Stimulated activated CD8-positive, alpha-beta memory T cell treated with anti-CD3 and anti-CD28 coated beads, Interleukin-4, amount 100 ng/mL, for 1 hour (primary cell): ENCODE measurements around the gene CCL20.
"Not testable (repeated sequence)": the region's sequence is repeated elsewhere in the genome, so short reads cannot be mapped to it uniquely, and the experiment has no call there.

Experiments
- DNase-seq, 2 donors: peaks; one replicate each; pipeline ENCODE4 v3.0.0-alpha.2; 2020; ENCODE audit warnings: low read depth in 2 of 2, low spot score in 1 of 2

Gene CCL20

DNA sequence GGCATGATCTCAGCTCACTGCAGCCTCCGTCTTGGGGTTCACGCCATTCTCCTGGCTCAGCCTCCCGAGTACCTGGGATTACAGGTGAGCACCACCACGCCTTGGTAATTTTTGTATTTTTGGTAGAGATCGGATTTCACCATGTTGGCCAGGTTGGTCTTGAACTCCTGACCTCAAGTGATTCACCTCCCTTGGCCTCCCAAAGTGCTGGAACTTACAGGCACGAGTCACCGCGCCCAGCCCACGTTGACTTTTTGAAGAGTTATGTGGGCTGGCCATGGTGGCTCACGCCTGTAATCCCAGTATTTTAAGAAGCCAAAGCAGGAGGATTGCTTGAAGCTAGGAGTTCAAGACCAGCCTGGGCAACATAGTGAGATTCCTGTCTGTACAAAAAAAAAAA, 20.8 kb downstream of the CCL20 start:
- DNase-seq, result no peak

DNA sequence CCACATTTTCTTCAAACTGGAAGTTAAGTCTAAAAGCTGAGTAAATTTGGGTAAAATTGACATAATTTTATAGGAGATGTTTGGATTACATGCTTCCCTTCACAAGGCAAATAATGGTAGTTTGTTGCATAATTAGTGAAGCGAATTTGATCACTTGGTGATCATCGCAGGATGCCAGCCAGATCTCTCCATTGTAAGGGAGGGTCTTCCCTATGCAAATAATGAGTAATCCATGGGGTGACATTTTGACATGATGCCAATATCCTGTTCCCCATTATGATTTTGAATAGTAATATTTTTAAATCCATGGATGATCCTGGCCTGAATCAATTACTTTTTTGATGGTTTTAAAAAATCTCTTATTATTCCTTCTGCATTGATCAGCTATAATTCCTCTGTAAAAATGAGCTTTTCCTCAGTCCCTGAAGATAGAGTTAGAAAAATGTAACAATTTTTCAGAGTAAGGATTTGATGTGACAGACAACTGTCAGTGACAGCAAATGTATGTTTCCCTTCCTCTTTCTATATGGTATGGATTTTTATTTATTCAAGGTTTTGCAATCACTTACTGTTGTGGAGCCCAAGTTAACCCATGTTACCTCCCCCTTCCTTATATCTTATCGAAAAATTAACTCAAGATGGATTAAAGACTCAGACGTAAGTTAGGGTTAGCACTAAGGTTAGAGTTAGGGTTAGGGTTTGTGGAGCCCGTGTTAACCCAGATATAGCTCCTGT, 21.4 kb downstream of the CCL20 start:
- DNase-seq, result no peak

DNA sequence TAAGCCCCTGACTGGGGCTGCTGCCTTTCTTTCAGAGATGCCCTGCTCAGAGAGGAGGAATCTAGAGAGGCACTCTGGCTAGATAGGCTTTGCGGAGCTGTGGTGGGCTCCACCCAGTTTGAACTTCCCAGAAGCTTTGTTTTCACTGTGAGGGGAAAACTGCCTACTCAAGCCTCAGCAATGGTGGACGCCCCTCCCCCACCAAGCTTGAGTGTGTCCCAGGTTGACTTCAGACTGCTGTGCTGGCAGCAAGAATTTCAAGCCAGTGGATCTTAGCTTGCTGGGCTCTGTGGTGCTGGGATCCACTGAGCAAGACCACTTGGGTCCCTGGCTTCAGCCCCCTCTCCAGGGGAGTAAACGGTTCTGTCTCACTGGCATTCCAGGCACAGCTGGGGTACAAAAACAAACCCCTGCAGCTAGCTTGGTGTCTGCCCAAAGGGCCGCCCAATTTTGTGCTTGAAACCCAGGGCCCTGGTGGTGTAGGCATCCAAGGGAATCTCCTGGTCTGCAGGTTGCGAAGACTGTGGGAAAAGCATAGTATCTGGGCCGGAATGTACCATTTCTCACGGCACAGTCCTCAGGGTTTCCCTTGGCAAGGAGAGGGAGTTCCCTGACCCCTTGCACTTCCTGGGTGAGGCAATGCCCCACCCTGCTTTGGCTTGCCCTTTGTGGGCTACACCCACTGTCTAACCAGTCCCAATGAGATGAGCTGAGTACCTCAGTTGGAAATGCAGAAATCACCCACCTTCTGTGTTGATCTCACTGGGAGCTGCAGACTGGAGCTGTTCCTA, 25.9 kb downstream of the CCL20 start:
- not testable (repeated sequence) for DNase-seq

DNA sequence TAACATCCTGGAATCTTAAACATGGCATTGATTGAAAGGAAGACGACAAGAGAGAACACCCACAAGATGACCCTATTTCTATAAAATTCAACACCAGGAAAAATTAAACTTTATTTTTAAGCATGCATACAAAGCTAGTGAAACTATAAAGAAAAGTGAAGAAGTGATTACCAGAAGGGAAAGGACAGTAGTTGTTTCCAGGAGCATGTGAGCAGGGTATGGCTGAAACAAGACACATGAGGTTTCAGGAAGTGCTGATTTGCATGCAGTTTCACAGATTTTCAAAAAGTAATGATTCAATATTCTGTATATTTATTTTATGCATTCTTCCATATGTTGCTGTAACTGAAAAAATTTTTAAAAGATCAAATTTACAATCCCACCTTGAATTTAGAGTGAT, 33.2 kb downstream of the CCL20 start:
- DNase-seq, result no peak

DNA sequence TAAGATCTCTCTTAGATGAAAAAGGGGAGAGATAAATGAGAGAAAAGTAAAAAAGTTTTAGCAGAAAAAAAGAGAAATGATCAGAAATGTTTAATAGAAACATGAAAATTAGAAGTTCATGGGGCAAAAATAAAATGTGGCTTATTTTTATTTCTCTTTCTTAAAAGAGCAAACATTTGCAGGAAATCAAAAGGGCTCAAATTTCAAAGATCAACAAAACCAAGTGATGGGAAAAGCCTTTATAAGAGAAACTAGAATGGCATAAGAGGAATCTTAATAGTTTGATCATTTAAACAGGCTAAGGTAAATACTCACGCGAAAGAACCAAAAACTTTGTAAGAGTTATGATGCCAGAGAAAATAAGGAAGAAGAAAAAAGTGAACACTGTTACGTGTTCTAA, 34.5 kb downstream of the CCL20 start:
- no peak for DNase-seq

DNA sequence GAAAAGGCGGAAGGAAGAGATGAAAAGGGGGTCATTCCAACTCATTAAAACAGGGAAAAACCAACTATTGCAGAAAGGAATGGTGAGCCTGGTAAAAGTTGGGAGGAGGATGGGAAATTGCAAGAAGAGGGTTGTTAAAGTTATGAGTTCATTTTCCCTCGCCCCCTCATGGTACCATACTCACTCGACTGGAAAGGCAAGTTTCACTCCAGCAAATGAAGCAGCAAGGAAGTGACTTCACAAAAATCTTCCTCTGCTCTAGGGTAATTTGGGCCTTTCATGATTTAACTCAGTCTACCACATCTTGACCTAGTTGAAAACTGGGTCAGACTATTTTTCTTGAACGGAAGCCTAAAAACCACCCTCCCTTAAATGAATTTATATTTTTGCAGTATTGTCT, 34.9 kb downstream of the CCL20 start:
- no peak for DNase-seq

DNA sequence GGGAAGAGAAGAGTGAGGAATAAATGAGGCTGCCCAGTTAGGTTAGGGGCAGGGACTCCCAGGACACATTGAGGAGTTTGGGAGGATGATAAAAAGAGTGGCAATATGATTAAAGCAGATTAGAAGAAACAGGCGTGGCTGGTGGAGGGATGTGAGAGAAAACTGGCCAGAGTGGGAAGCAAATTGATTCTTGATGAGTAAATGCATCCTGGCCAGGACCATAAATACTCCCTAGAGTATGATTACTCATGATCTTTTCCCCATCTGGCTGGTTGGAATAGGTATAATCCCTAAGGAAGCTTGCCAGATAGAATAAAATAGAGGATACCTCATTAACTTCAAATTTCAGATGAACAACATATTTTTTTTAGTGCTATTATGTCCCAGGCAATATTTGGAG, 36.3 kb downstream of the CCL20 start:
- no peak for DNase-seq

DNA sequence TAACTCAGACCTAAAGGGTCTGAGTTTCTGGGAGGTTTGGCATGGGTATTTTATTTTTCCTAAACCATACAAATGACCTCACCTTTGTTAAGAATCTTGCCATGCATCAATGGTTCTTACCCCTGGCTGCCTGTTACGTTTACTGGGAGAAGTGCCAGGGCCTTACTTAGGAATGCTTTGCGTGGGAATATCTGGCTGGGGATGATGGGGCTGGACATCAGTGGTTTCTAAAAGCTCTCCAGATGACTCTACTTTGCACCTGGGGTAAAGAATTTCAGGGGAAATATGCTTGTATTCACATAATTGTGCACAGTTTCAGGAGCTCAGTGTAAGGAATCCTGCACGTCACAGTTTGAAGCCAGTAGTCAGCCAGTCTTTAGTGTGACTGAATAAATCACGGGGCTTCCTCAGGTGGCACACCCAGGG, 39.6 kb downstream of the CCL20 start:
- DNase-seq, result no peak

DNA sequence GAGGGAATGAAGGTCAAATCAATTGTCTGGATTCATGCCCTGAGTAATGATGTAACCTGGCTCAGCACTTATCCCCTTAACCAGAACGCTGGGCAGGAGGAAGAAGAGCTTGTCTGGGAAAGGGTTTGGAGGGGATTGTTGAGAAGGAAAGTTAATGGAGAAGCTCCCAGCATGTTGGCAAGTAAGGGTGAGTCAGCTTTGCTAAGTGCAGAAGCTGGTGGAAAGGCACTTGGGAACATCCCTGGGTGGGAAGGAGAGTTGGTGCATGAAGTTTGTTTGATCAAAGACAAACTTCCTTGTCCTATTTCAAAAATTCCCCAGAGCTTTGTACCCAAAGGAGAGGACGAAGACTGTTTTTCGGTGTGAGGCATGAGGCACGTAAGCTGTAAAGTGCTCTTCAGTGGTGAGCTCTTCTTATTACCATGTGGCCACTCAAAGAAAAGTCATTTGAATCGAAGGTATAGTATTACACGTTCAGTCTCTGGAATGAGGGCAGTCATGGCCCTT, 40.2 kb downstream of the CCL20 start:
- DNase-seq, result no peak

DNA sequence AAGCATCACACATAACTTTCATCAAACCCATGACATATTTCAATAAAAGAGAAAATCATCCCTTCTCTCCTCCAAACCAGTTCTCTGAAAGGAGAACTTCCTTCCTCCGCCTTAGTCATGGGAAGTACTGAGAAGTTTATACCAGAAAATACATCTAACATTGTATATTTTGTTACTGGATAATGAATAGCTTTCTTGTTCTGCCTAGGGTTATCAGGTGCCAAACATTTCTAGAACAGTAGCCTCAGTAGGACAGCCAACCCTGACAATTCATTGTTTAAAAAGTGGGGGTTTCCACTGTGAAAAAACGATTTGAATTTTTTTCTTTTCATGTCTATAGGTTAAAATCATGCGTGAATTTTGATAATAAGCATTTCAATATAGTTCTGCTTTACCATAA, 41.8 kb downstream of the CCL20 start:
- no peak for DNase-seq

DNA sequence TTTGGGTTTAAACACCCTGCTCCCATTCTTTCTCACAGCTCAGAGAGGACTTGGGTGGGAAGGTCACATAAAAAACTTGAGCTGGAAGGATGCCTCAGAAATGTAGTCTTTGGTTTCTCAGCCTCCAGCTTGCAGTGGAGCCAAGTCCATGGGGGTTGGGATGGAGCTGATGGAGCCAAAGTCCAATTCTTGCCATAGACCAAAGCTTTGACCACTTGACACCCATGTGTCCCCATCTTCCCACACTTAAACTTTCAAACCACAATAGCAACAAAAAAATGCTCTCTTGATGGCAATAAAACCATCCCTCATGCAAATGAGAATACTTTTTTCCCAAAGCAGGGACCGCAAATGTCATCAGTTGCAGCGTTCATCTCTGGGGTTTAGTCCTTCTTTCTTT, 43.1 kb downstream of the CCL20 start:
- DNase-seq, result no peak

DNA sequence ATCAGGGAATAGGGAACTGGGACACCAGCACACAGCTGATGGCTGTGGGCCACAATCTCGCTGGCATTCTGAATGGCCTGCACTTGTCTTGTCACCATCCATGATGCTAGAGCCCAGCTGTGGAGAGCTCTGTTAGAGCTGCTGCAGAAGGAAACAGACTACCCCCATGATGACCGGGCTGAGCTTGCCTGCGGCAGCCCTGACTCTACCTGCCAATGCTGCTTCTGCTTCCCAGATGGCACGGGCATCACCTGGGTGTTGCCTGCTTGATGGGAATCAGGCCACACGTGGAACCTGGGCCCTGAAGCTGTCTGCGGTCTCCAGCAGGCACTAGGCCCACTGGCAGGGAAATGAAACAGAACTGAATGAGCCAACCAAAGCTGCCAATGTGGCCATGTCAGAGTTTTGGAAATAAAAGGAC, 46.6 kb downstream of the CCL20 start:
- DNase-seq, result no peak

DNA sequence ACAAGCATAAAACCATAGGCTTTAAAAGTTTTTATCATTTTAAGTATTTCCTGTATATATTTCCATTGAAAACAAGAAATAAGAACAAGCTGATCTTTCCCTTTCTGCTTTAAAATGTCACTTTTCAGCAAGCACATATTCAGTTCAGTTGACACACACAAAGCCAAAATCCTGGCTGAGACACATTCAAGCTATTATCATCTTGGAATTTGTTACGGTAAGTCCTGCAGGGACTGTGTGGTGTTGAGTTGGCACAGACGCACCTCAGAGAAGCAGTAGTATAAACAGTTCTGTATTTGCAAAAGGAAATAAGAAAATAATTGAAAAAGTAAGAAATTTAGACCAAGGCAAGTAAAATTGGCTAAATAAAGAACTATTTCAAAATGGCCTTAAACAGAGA, 47.4 kb downstream of the CCL20 start:
- no peak for DNase-seq

DNA sequence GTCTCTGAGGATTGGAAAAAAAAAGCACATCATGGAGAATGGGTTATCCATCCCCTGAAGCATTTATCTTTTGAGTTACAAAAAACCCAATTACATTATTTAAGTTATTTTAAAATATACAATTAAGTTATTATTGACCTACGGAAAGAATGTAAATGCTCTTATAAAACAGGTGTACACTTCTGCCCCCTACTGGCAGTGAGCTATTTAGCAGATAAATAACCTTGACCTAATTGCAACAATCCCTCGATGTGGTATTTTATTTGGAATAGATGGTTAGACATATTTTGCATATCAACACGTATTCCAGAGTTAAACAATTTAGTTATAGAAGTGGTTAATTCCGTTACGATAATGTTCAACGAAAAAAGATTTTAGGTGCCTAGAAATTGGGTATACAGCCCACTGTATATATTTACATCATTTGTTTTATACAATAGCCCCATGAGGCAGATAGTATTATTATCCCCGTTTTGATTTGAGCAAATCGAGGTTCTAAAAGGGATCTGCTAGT, 48.6 kb downstream of the CCL20 start:
- DNase-seq, result no peak

DNA sequence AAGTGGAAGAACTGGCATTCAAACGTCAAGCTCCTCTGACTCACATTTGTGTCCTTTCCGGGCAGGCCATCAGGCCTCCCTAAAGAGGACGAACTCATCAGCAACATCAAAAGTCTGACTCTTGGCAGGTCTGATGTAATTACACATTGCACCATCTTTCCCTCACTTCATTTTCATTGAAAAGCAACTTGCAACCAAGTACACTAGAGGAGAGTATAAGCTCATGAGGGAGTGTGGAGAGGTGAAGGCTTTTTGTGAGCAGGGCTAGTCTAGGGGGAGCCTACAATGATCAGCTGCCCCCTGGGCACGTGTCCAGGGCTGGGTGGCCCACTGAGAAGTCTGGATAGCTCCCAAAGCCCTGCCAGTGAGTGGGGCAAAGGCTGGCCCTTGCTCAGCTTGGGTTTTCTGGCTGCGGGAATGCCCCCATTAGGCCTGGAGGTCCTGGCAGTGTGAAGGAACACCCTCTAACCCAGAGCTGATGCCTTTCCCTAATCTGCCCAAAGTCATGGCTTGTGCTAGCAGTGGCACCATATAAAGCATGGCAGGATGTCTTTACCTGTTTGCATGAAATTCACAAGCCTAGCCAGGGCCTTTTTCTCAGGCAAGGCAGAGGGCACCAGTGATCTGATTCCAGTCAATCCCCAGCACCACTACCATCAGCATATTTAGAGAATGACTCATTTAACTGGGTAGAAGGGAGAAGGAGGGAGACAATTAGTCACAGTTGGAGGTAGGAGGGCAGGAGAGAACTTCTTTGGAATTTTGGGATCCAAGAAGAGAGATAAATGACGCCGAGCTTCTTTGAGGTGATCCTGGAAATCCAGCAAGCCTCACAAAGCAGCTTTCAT, 49.3 kb downstream of the CCL20 start:
- DNase-seq, result no peak

DNA sequence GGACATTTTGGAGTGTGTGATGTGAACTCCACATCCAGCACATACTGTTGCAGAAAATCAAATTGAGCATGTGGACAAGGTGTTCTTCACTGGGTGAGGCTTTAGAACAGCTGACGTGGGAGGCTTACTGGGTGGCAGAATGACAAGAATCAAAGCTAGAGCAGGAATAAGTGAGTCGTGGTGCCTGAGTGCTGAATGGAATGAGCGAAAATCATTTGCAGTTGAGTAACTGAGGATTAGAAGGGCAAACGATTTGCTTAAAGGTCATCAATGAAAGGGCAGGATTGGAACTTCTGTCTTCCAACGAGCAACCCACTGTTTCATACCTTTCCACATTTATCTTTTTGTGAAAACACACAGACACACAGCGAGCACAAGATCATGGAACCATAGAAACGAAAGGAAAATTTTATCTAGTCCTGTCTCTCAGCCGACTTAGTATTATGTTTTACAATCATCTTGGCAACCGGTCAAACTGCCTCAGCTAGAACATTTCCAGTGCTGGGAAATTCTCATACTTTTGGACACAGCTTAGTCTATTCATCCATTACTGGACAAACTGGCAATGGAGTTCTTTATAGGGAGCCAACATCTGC, 50.6 kb downstream of the CCL20 start:
- no peak for DNase-seq

DNA sequence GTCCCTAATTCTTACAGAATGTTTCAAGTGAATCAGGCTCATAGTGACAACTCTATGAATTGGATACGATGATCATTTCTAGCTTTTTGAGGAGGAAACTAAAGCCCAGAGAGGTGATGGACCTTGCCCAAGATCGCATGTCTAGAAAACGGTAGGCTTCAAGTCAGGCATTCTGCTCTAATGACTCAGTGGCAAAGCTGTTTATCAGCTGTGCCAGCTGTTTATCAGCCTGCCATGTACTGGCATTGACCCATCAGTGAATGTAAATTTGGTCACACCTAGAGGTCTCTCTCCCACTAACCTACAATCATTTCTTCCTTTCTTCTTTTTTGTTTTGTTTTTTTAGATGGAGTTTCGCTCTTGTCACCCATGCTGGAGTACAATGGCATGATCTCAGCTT, 51.6 kb downstream of the CCL20 start:
- DNase-seq, result no peak
